Glomerular endothelial cell (primary cell): ENCODE data around the gene SHOX. TPM values are rescaled to one million over a fixed set of nuclear protein-coding genes. Genes with fewer than 3 reads are reported as not detected.

ENCODE experiments used
- DNase-seq: peaks from one replicate; pipeline ENCODE4 v3.0.0-alpha.2; 2011; ENCODE audit warnings: low read depth, low spot score; ENCODE audit errors: extremely low read depth
- total RNA-seq: library from RNA; depleted of rRNA; stranded (reverse); fragments of >200 nt; gene quantifications from 2 replicates; pipeline ENCODE4 v1.2.3, GENCODE V29; 2015

The SHOX gene
- total RNA-seq, 1 donor from 2014 or later = not detected

DNA sequence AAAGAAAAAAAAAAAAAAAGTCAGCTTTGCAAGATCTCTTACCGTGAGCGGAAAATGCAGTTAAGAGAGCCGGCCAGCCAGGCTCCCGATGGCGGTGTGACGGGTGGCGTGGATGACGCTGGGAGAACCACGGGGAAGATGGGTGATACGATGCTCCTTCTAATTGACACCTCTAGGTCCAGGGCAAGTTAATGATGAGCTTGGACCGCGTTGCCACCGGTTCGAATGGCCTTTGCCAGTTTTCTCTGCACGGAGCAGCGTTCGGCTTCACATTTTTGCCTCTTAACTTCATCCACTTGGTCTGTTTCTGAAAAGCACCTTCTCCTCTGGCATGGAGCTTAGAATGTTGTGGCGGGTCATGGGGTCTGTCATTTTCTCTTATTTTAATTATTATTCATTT is 33.2 kb downstream of the SHOX start:
- DNase-seq = no peak

GRCh38 chrX:666762-667720 is 36.5 kb downstream of the SHOX start:
- no peak for DNase-seq

GRCh38 chrX:670645-671044 is 40.1 kb downstream of the SHOX start:
- DNase-seq = no peak

DNA sequence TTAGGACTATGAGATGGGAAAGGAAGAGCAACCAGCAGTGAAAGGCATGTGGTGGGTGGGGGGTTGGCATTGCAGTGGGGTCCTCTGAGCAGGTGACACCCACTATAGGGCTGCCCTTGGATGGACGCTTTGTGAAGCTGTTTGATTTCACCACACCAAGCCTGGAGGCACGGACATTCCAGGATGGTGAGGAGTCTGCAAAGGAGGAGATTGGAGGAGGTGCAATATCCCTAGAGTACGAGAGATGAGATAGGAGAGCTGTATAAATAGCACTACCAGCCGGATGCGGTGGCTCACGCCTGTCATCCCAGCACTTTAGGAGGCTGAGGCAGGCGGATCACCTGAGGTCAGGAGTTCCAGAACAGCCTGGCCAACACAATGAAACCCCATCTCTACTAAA is 42.3 kb downstream of the SHOX start:
- no peak for DNase-seq

DNA sequence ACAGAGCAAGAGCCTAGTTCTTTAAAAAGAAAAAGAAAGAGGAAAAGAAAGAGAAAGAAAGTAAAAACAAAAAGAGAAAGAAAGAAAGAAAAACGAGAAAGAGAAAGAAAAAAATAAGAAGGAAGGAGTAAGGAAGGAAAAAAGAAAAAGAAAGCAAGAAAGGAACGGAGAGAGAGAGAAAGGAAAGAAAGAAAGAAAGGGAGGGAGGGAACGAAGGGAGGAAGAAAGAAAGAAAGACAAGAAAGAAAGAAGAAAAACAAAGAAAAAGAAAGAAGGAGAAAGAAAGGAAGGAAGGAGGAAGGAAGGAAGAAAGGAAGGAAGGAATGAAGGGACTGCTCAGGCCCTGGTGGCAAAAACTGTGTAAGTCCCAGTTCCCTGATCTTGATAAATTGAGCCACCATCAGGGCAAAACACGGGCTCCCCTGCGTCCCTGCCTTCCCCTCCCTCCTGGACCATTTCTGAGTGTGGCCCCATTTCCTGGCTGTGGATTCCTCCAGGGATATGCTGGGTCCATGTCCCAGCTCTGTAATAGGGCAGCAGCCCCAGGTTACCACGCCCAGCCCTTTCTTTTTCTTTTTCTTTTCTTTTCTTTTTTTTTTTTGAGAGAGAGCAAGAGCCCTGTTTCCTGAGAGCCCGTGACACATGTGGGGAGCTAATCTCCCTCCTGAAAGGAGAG is 44.8 kb downstream of the SHOX start:
- DNase-seq = no peak

DNA sequence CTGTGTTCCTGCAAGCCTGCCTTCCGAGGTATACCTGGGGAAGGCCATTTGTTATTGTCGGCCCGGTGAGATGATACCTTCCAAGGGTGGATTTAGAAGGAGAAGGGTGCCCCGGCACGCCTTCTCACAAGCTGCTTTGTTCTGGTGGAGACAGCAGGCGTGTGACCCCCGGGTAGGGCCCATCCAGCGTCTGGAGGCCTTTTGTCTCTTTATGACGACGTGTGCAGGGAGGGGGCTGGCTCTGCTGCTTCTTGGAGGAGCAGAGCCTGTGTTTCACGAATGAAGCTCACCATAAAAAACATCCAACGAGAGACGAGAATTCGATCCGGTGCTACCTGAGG is 45.3 kb downstream of the SHOX start:
- no peak for DNase-seq

DNA sequence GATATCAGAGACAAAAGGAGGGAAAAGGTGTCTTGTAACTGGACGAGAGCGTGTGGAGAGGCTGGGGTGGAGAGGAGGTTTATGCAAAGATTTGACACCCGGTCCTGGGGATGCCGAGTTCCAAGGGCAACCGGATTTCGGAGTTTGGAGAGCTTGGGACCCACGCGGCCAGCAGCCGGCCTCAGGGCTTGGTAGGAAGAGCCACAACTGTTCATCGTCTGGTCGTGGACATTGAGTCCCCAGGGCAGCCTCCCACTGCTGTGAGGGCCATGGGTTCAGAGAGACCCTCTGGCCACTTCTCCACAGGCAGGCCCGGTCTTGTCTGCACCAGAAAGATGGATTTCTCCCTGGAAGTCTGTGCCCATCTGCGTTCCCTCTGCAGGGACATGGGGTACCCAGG is 46.8 kb downstream of the SHOX start:
- no peak for DNase-seq

- no peak for DNase-seq
Observed at GRCh38 chrX:679291-679979, 48.8 kb downstream of the SHOX start.

GRCh38 chrX:680062-680461 is 49.5 kb downstream of the SHOX start:
- DNase-seq = no peak

DNA sequence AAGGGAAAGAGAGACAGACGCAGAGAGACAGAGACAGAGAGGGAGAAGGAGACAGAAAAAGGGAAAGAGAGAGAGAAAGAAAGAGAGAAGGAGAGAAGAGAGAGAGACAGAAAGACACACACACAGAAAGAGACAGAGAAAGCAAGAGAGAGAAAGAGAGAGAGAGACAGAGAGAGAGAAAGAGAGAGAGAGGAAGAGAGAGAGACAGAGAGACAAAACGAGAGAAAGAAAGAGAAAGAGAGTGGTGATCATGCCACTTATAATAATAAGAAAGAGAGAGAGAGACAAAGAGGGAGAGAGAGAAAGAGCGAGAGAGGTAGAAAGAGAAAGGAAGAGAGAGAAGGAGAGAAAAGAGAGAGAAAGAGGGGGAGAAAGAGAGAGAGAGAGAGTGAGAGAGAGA is 51.4 kb downstream of the SHOX start:
- DNase-seq = no peak

DNA sequence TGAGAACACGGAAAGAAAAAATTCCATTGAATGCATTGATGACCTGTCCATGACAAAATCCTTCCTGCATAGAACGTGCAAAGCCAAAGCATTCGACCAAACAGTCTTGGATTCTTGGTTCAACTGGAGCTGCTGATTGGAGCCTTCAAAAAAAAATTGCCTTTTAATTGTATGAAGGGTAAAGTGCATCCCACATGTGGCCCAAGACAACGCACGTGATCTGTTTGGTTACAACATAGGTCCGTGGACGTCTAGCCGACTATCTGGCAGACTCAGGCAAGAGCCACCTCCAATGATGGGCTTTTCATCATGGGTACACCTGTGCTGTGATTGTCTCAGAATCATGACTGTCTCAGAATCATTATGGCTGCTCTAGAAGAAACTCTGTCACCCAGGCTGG is 52.3 kb downstream of the SHOX start:
- no peak for DNase-seq

DNA sequence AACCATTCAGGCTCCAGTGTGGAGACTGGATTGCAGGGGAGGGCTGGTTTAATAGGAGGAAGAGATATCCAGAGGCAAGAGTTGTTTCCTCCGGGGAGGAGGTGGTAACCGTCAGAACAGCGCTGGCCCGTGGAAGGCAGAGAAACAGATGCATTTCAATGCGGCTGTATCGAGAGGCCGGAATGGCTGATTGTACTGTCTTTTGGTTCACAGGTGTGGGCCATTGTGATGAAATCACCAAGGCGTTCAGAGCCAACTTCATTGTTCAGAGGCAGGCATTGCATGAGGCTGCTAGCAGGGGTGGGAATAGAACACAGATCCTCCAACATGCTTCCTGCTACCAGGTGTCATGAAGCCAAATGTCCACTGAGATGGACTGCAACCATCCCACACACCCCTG is 53.0 kb downstream of the SHOX start:
- no peak for DNase-seq

- DNase-seq = no peak
Observed at GRCh38 chrX:685120-686032, 54.8 kb downstream of the SHOX start.

GRCh38 chrX:689983-690382 is 59.4 kb downstream of the SHOX start:
- DNase-seq = no peak

- no peak for DNase-seq
Observed at GRCh38 chrX:694800-695199, 64.2 kb downstream of the SHOX start.

DNA sequence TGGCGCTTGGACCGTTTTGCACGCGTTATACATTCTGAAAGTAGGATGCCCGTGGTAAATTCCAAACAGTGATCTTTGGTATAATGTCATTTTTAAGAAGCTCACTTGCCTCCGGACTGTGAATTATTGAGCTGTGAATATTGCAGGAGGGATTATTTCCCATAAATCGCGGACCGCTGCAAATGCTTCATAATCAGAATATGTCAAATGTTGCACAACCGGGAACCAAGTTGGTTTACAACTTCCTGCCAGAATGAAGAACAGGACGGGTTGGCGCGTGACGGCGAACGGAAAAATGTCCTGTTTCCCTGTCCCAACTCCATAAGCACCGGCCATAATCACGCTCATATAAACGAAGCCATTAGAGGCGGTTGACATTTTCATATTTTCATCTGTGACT is 67.6 kb downstream of the SHOX start:
- DNase-seq = no peak

- no peak for DNase-seq
Observed at GRCh38 chrX:700936-701335, 70.3 kb downstream of the SHOX start.

- no peak for DNase-seq
Observed at GRCh38 chrX:701673-702072, 71.1 kb downstream of the SHOX start.

- no peak for DNase-seq
Observed at GRCh38 chrX:703466-703865, 72.9 kb downstream of the SHOX start.

GRCh38 chrX:703866-704265 is 73.3 kb downstream of the SHOX start:
- no peak for DNase-seq
